HepG2 (cell line): Measurements from ENCODE around the gene CRYBA2. TPM values are rescaled to one million over a fixed set of nuclear protein-coding genes. Genes with fewer than 3 reads are reported as not detected.
A peak's percentile ranks its signal among the peaks of the same experiment; 100 is the strongest.

Source experiments
- ARHGAP35 ChIP-seq: sonication (generic); formaldehyde crosslinking; IDR thresholded peaks from 2 replicates; pipeline ENCODE4 v1.9.0; 2022; ENCODE audit warnings: mild to moderate bottlenecking, inconsistent platforms, moderate library complexity, missing genetic modification reagents, borderline replicate concordance
- ATF5 ChIP-seq: sonication (generic); formaldehyde crosslinking; IDR thresholded peaks from 2 replicates; pipeline ENCODE4 v1.4.0; 2020; ENCODE audit warnings: mild to moderate bottlenecking, low read depth, missing genetic modification reagents
- CCDC6 ChIP-seq: sonication (generic); formaldehyde crosslinking; IDR thresholded peaks from 2 replicates; pipeline ENCODE4 v1.8.1; 2022; ENCODE audit warnings: mild to moderate bottlenecking, missing genetic modification reagents, moderate library complexity
- DNMT3B ChIP-seq: conservative IDR thresholded peaks from 2 replicates; pipeline ENCODE4 v1.6.1; 2016; ENCODE audit warnings: missing biosample characterization, control low read depth
- EP300 ChIP-seq, 3 experiments: sonication (generic) in 1 of 3; formaldehyde crosslinking in 1 of 3; IDR thresholded peaks; 2 replicates each; pipeline versions ENCODE4 v1.5.1 to v1.6.1; 2011 to 2020; ENCODE audit warnings: low read depth in 2 of 3, low read length in 2 of 3, borderline replicate concordance in 1 of 3, improper control_type of control experiment in 1 of 3, mild to moderate bottlenecking in 1 of 3, missing genetic modification reagents in 1 of 3, moderate library complexity in 1 of 3
- ERF ChIP-seq: IDR thresholded peaks from 2 replicates; pipeline ENCODE4 v1.6.1; 2018; ENCODE audit warnings: missing biosample characterization, missing genetic modification reagents
- GATAD1 ChIP-seq: IDR thresholded peaks from 2 replicates; pipeline ENCODE4 v1.6.1; 2016; ENCODE audit warnings: missing genetic modification reagents, missing compliant biosample characterization
- KLF16 ChIP-seq, 2 experiments: sonication (generic) in 1 of 2; formaldehyde crosslinking in 1 of 2; IDR thresholded peaks; 2 replicates each; pipeline versions ENCODE4 v1.6.1 to v1.8.0; 2016 to 2023; ENCODE audit warnings: missing genetic modification reagents in 2 of 2, missing compliant biosample characterization in 1 of 2
- MIER2 ChIP-seq: IDR thresholded peaks from 2 replicates; pipeline ENCODE4 v1.6.1; 2016; ENCODE audit warnings: missing biosample characterization, missing genetic modification reagents
- MYNN ChIP-seq: sonication (generic); formaldehyde crosslinking; IDR thresholded peaks from 2 replicates; pipeline ENCODE4 v1.4.0; 2020; ENCODE audit warnings: mild to moderate bottlenecking, low read depth, missing genetic modification reagents
- NR0B2 ChIP-seq: sonication (generic); formaldehyde crosslinking; IDR thresholded peaks from 2 replicates; pipeline ENCODE4 v1.4.0; 2020; ENCODE audit warnings: mild to moderate bottlenecking, missing genetic modification reagents
- RBAK ChIP-seq: sonication (generic); formaldehyde crosslinking; IDR thresholded peaks from 2 replicates; pipeline ENCODE4 v1.5.1; 2020; ENCODE audit warnings: mild to moderate bottlenecking, missing genetic modification reagents
- TCF7 ChIP-seq: sonication (generic); IDR thresholded peaks from 2 replicates; pipeline ENCODE4 v1.6.1; 2016; ENCODE audit warnings: antibody characterized with exemption, low read depth
- THAP7 ChIP-seq: sonication (generic); formaldehyde crosslinking; IDR thresholded peaks from 2 replicates; pipeline ENCODE4 v1.8.1; 2023; ENCODE audit warnings: mild to moderate bottlenecking, missing genetic modification reagents
- USF2 ChIP-seq, 2 experiments: sonication (generic) in 1 of 2; formaldehyde crosslinking in 1 of 2; IDR thresholded peaks; 2 replicates each; pipeline versions ENCODE4 v1.5.1 to v1.6.1; 2011 to 2020; ENCODE audit warnings: borderline replicate concordance in 1 of 2, low read depth in 1 of 2, low read length in 1 of 2, mild to moderate bottlenecking in 1 of 2, missing genetic modification reagents in 1 of 2, moderate library complexity in 1 of 2
- ZBTB7A ChIP-seq: sonication (generic); formaldehyde crosslinking; IDR thresholded peaks from 2 replicates; pipeline ENCODE4 v1.8.0; 2022; ENCODE audit warnings: mild to moderate bottlenecking, missing genetic modification reagents
- ZFP37 ChIP-seq: sonication (generic); formaldehyde crosslinking; IDR thresholded peaks from 2 replicates; pipeline ENCODE4 v1.4.0; 2020; ENCODE audit warnings: missing genetic modification reagents, borderline replicate concordance
- ZHX1 ChIP-seq: sonication (generic); formaldehyde crosslinking; IDR thresholded peaks from 2 replicates; pipeline ENCODE4 v1.8.1; 2022; ENCODE audit warnings: low read depth, mild to moderate bottlenecking, missing genetic modification reagents
- ZNF503 ChIP-seq: sonication (generic); formaldehyde crosslinking; IDR thresholded peaks from 2 replicates; pipeline ENCODE4 v1.4.0; 2020; ENCODE audit warnings: missing genetic modification reagents
- polyA plus RNA-seq, 8 experiments: library from polyadenylated mRNA; depleted of rRNA in 3 of 8; stranded (reverse) in 7 of 8; unstranded in 1 of 8; fragments of >200 nt; fragmentation: Illumina TruSeq in 4 of 8; extraction: Trizol in 4 of 8; gene quantifications; 2 replicates each; pipeline versions ENCODE4 v1.2.1 to v1.2.3, GENCODE V29; 2011 to 2016; ENCODE audit warnings: low read depth in 4 of 8, missing spikeins in 1 of 8, mixed read lengths in 1 of 8; ENCODE audit not compliant: insufficient read depth in 1 of 8
- total RNA-seq, 5 experiments: library from RNA; depleted of rRNA; stranded (reverse); fragments of >200 nt; fragmentation: Illumina TruSeq; extraction: Trizol; gene quantifications; 2 replicates each; pipeline ENCODE4 v1.2.3, GENCODE V29; 2016; ENCODE audit warnings: low read depth in 1 of 5

CRYBA2 gene
- total and polyA plus RNA-seq, 2 of the 13 experiments (the other 11 are each of a cell fraction or from before 2014, with no cell fraction given) = not detected

- TF ChIP-seq USF2 (IDR thresholded peaks at IDR 0.05; ENCODE audit: low read depth, low read length) (no peak), USF2 (CRISPR knock-in tag; IDR thresholded peaks at IDR 0.05; ENCODE audit: borderline replicate concordance) (no peak), MYNN (CRISPR knock-in tag) (no peak), MIER2 (peak; percentile 81), TCF7 (no peak), EP300 (IDR thresholded peaks at IDR 0.05; ENCODE audit: low read depth in 2 of 2, low read length in 2 of 2) (no peak), EP300 (CRISPR knock-in tag; IDR thresholded peaks at IDR 0.05; ENCODE audit: borderline replicate concordance) (no peak), ATF5 (CRISPR knock-in tag) (no peak), ZFP37 (CRISPR knock-in tag) (no peak), DNMT3B (CRISPR knock-in tag) (no peak), ZHX1 (no peak), ZNF503 (CRISPR knock-in tag) (no peak), ARHGAP35 (CRISPR knock-in tag) (no peak; the same call in 1 of the 2 replicates), NR0B2 (CRISPR knock-in tag) (no peak), THAP7 (CRISPR knock-in tag) (no peak), ZBTB7A (CRISPR knock-in tag) (peak; percentile 69; the same call in 1 of the 2 replicates), CCDC6 (CRISPR knock-in tag) (peak; percentile 74), RBAK (CRISPR knock-in tag) (no peak), GATAD1 (CRISPR knock-in tag) (no peak), ERF (peak; percentile 61; the same call in 1 of the 2 replicates), KLF16 (CRISPR knock-in tag; IDR thresholded peaks at IDR 0.05) (peak in 1 of 2 experiments; percentile 81; a peak in 2 of 4 replicates)
Observed at GRCh38 chr2:218995972-218996711, 2.9 kb upstream of the CRYBA2 start (continued).
